Fibroblast of mammary gland (primary cell): Measurements from ENCODE around the gene PIK3C3.

Experiments used
- DNase-seq: peaks from one replicate; pipeline ENCODE4 v3.0.0-alpha.2; 2010; ENCODE audit warnings: low read depth
- H3K4me3 ChIP-seq: 2 replicates; pipeline ENCODE4 v1.5.1; 2011; ENCODE audit warnings: low read depth, mild to moderate bottlenecking, low read length, moderate library complexity; ENCODE audit not compliant: control insufficient read depth
- CTCF ChIP-seq: conservative IDR thresholded peaks from 2 replicates; pipeline ENCODE4 v1.5.1; 2011; ENCODE audit warnings: low read depth, low read length, inconsistent platforms; ENCODE audit not compliant: control insufficient read depth, insufficient read depth

The PIK3C3 gene

GRCh38 chr18:42025491-42025890 is 70.5 kb downstream of the PIK3C3 start:
- no peak for DNase-seq
- H3K4me3 ChIP-seq = no peak overlapping the region
- no peak for TF ChIP-seq CTCF

GRCh38 chr18:42025974-42026625 is 71.1 kb downstream of the PIK3C3 start:
- no peak overlapping the region for H3K4me3 ChIP-seq
- TF ChIP-seq CTCF = no peak
- DNase-seq = no peak

- no peak overlapping the region for H3K4me3 ChIP-seq
- DNase-seq = peak; percentile 48
- peak; percentile 92 for TF ChIP-seq CTCF
Measured at GRCh38 chr18:42028247-42028832, 73.3 kb downstream of the PIK3C3 start.

GRCh38 chr18:42029092-42029491 is 74.1 kb downstream of the PIK3C3 start:
- no peak for TF ChIP-seq CTCF
- H3K4me3 ChIP-seq = no peak overlapping the region
- DNase-seq = no peak

- peak; percentile 20 for DNase-seq
- H3K4me3 ChIP-seq = no peak overlapping the region
- TF ChIP-seq CTCF = peak; percentile 64
Measured at GRCh38 chr18:42030586-42031182, 75.7 kb downstream of the PIK3C3 start.

- TF ChIP-seq CTCF = no peak
- no peak for DNase-seq
- no peak overlapping the region for H3K4me3 ChIP-seq
Measured at GRCh38 chr18:42032447-42032846, 77.4 kb downstream of the PIK3C3 start.
